Myocyte (in vitro differentiated cells): ENCODE data around the gene HARS1. TPM values are rescaled to one million over a fixed set of nuclear protein-coding genes. Genes with fewer than 3 reads are reported as not detected.
"Not testable (repeated sequence)": the region's sequence is repeated elsewhere in the genome, so short reads cannot be mapped to it uniquely, and the experiment has no call there.

Experiments
- DNase-seq: peaks from one replicate; pipeline ENCODE4 v3.0.0-alpha.2; 2012; ENCODE audit warnings: low read depth
- total RNA-seq: library from RNA; depleted of rRNA; stranded (reverse); fragments of >200 nt; gene quantifications from 2 replicates; pipeline ENCODE4 v1.2.3, GENCODE V29; 2014

The HARS1 gene
- total RNA-seq, 1 donor from 2014 or later = 49.4 TPM

- DNase-seq = no peak
These were observed 13.2 kb downstream of the HARS1 start for GRCh38 chr5:140677947-140678346.

GRCh38 chr5:140674629-140675028, 16.5 kb downstream of the HARS1 start:
- DNase-seq = no peak

GRCh38 chr5:140674211-140674610, 17.0 kb downstream of the HARS1 start:
- no peak for DNase-seq

- DNase-seq = no peak
These were observed 17.8 kb downstream of the HARS1 start, which contains the start of gene DND1 for GRCh38 chr5:140673187-140673976. Gene DND1, minus strand, starts transcription at chr5:140673576. Its CDS starts 34 bp downstream, at chr5:140673542.

- no peak for DNase-seq
These were observed 18.5 kb downstream of the HARS1 start for GRCh38 chr5:140672455-140673186.

GRCh38 chr5:140671472-140672125, 19.6 kb downstream of the HARS1 start:
- no peak for DNase-seq

- DNase-seq = not testable (repeated sequence)
These were observed 20.1 kb downstream of the HARS1 start for GRCh38 chr5:140671035-140671434.

- DNase-seq = peak; percentile 97
These were observed 26.6 kb downstream of the HARS1 start, which contains the start of gene WDR55 for GRCh38 chr5:140664359-140665119. Gene WDR55, plus strand, starts transcription at chr5:140664904. Its CDS starts 9 bp downstream, at chr5:140664913.

- DNase-seq = no peak
These were observed 27.2 kb downstream of the HARS1 start for GRCh38 chr5:140664030-140664358.

GRCh38 chr5:140660371-140660770, 30.8 kb downstream of the HARS1 start:
- not testable (repeated sequence) for DNase-seq

- no peak for DNase-seq
These were observed 32.3 kb downstream of the HARS1 start for GRCh38 chr5:140658870-140659269.

- DNase-seq = no peak
These were observed 44.1 kb downstream of the HARS1 start for GRCh38 chr5:140647042-140647419.

- DNase-seq = peak; percentile 93
These were observed 48.5 kb downstream of the HARS1 start for GRCh38 chr5:140642718-140643117.

GRCh38 chr5:140641716-140642115, 49.5 kb downstream of the HARS1 start:
- DNase-seq = no peak

- DNase-seq = peak; percentile 96
These were observed 51.8 kb downstream of the HARS1 start, which contains the start of gene TMCO6 for GRCh38 chr5:140639148-140639981. Gene TMCO6, plus strand, starts transcription at chr5:140639451. Its CDS starts 77 bp downstream, at chr5:140639528.

GRCh38 chr5:140638898-140639147, 52.3 kb downstream of the HARS1 start:
- DNase-seq = not testable (repeated sequence)

- no peak for DNase-seq
These were observed 53.6 kb downstream of the HARS1 start for GRCh38 chr5:140637371-140638100.

GRCh38 chr5:140635291-140636257, 55.6 kb downstream of the HARS1 start:
- no peak for DNase-seq

- DNase-seq = no peak
These were observed 57.1 kb downstream of the HARS1 start for GRCh38 chr5:140634103-140634502.
